ENCODE measurements around the gene TNRC6C.

The TNRC6C gene

GRCh38 chr17:78105551-78105950 lies 147.0 kb downstream of the TNRC6C start:
- TF ChIP-seq, protein P1, sequence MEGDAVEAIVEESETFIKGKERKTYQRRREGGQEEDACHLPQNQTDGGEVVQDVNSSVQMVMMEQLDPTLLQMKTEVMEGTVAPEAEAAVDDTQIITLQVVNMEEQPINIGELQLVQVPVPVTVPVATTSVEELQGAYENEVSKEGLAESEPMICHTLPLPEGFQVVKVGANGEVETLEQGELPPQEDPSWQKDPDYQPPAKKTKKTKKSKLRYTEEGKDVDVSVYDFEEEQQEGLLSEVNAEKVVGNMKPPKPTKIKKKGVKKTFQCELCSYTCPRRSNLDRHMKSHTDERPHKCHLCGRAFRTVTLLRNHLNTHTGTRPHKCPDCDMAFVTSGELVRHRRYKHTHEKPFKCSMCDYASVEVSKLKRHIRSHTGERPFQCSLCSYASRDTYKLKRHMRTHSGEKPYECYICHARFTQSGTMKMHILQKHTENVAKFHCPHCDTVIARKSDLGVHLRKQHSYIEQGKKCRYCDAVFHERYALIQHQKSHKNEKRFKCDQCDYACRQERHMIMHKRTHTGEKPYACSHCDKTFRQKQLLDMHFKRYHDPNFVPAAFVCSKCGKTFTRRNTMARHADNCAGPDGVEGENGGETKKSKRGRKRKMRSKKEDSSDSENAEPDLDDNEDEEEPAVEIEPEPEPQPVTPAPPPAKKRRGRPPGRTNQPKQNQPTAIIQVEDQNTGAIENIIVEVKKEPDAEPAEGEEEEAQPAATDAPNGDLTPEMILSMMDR (conservative IDR thresholded peaks at IDR 0.05): no peak
- TF ChIP-seq ZFX (IDR thresholded peaks at IDR 0.05): no peak
- H3K27ac ChIP-seq: peak overlapping the region; percentile 77

DNA sequence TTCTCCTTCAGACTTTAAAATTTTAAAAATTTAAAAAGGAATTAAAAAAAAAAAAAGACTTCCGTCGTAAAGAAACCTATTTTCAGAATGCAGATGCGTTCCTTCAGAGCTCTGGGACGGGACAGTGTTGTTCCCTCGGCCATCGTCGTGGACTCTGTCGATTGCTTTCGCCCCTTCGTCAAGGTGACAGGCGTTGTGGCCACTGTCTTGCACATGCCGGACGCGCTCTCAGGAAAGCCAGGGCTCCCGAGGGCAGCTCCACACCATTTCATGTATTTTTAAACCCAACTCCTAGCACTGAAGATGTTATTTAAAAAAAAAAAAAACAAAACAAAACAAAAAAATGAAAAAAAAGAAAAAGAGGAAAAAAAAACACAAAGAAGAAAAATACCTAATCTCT lies 147.7 kb downstream of the TNRC6C start:
- TF ChIP-seq, protein P1 (conservative IDR thresholded peaks at IDR 0.05): no peak
- TF ChIP-seq ZFX (IDR thresholded peaks at IDR 0.05): no peak
- H3K27ac ChIP-seq: peak overlapping the region; percentile 77

DNA sequence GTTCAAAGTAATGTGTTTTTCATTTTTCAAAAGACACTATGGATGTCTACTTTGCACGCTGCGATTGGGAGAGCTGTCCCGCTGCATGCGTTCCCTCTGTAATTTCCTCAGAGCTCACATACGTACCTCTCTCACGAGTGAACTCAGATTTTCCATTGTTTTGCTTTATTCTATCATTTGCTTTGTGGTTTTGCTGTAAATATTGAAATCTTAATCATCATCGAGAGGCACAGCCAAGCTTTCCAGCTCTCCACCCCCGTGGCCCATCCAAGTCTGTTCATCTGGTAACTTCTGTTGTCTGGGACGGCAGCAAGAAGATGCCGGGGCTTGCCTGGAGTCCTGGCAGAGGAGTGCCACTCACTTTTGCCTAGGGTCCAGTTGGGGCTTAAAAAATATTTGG lies 149.0 kb downstream of the TNRC6C start:
- TF ChIP-seq ZFX (IDR thresholded peaks at IDR 0.05): no peak
- TF ChIP-seq, protein P1 (conservative IDR thresholded peaks at IDR 0.05): no peak
- H3K27ac ChIP-seq: peak overlapping the region; percentile 16

DNA sequence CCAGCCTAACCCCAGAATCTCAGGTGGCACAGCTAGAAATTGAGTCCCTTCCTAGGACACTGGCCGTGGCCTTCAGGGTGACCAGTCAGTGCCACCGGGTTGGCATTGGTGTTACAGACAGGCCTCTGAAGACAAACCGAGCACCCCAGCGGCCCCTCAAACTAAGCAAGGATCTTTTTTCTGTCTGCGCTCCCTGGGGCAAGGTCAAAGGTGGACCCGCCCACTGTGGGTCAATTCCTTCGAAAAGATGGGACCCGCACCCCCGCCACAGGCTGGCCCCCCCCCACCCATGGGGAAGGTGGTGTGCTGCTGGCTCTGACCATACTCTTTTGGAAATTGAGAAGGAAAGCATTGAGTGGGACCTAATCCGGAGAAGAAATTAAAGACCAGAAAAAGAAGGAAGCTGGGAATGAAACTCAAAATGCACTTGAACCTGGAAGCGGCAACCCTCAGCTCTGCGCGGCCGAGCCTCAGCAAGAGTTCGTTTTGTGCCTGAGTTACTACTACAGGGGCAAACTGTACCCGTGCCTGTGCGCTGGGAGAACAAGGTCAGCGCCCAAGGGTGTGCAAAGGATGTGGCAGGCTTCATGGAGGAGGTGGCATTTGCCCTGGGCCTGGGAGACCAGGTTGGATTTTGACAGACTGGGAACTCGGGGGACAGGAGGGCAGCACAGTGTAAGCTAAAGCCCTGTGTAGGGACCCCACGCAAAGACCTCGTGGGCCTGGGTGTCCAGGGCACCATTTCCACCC lies 149.6 kb downstream of the TNRC6C start:
- peak overlapping the region; percentile 16; the same call in 1 of the 2 replicates for H3K27ac ChIP-seq
- no peak for TF ChIP-seq ZFX (IDR thresholded peaks at IDR 0.05)
- TF ChIP-seq, protein P1 (conservative IDR thresholded peaks at IDR 0.05): no peak

DNA sequence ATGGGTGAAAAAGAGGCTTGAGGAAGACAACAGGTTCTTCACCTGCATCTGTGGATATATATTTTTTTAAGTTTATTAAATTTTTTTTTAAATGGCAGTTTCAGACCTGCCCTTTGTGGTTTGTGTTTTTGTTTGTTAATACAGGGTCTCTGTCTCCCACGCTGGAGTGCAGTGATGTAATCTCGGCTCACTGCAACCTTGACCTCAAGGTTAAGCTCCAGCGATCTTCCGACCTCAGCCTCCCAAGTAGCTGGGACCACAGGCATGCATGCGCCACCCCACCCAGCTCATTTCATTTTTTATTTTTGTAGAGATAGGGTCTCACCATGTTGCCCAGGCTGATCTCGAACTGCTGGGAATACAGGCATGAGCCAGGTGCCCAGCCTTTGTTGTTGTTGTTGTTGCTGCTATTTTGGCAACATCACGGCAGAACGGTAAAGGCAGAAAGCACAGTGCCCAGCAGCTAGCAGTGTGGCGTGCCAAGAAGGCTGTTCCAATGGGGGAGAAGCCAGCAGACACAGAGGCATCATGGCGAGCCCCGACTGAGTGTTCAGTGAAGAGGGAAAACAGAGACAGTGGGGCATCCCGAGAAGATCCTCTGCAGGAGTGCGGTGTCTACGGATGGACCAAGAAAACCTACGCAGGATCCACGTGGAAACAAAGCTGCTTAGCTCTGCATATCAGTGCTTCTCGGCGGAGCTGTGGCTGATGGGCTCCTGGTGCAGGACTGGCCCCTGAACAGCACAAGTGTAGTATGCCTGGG lies 150.4 kb downstream of the TNRC6C start:
- TF ChIP-seq ZFX (IDR thresholded peaks at IDR 0.05): no peak
- TF ChIP-seq, protein P1 (conservative IDR thresholded peaks at IDR 0.05): no peak
- H3K27ac ChIP-seq: no peak overlapping the region

DNA sequence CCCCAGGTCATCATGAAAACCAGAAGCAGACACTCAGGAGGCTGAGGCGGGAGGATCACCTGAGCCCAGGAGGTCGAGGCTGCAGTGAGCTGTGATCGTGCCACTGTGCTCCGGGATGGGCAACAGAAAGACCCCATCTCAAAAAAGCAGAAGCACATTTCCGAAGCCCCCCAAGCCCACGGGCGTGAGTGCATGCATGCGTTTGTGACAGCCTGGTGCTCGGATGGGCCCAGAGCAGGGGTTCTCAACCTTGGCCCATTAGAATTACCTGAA lies 150.9 kb downstream of the TNRC6C start:
- H3K27ac ChIP-seq: no peak overlapping the region
- TF ChIP-seq, protein P1 (conservative IDR thresholded peaks at IDR 0.05): no peak
- TF ChIP-seq ZFX (IDR thresholded peaks at IDR 0.05): no peak

- no peak for TF ChIP-seq ZFX (IDR thresholded peaks at IDR 0.05)
- TF ChIP-seq, protein P1 (conservative IDR thresholded peaks at IDR 0.05): no peak
- no peak overlapping the region for H3K27ac ChIP-seq
Measured at GRCh38 chr17:78110363-78111015, 152.0 kb downstream of the TNRC6C start.
